ENCODE results near the gene DENND4C. TPM values are rescaled to one million over a fixed set of nuclear protein-coding genes. Genes with fewer than 3 reads are reported as not detected.
"Not testable (repeated sequence)": the region's sequence is repeated elsewhere in the genome, so short reads cannot be mapped to it uniquely, and the experiment has no call there.

DENND4C gene
- total RNA-seq, 4 donors from 2014 or later, result 101 to 143 (median 110) TPM

GRCh38 chr9:19385786-19386501 lies 155.5 kb downstream of the DENND4C start:
- Histone ChIP-seq H3K27me3 (no peaks in the 10 kb centered on the region), H3K4me3 (no peak overlapping the region), H3K9me3 (no peaks in the 10 kb centered on the region), H3K36me3 (no peaks in the 10 kb centered on the region), H3K27ac (no peak overlapping the region), H3K4me1 (no peaks in the 10 kb centered on the region)
- DNase-seq, result no peak
- 93% methylated on average over 6 of the region's 6 CpGs; no CpG with 5 or more reads in 1 of the 2 donors for WGBS, 2 donors (ENCODE audit: low coverage in 1 of 2)
- TF ChIP-seq EP300 (IDR thresholded peaks at IDR 0.05; ENCODE audit: low read depth) (no peak), POLR2A (IDR thresholded peaks at IDR 0.05) (no peak), CTCF (IDR thresholded peaks at IDR 0.05) (no peak), POLR2AphosphoS5 (IDR thresholded peaks at IDR 0.05) (no peak)
- in situ Hi-C loops (cut with MboI; ENCODE audit: low pct_ligation_motif_present in 1 of 4, low pct_unique_long_range_greater_than_20kb in 1 of 4, low sequenced_read_pairs in 3 of 4), result loop anchor here in 1 of 4 donors (25.0 kb wide), 1 partner anchor 199 kb away; no protein-coding TSS in a partner anchor
- intact Hi-C loops (cut with DNase I; ENCODE audit: low total_unique reads), result no loop called here

GRCh38 chr9:19386502-19387044 lies 156.1 kb downstream of the DENND4C start:
- no peak overlapping the region for H3K4me3 ChIP-seq
- H3K27me3 ChIP-seq, result no peaks in the 10 kb centered on the region
- no peaks in the 10 kb centered on the region for H3K9me3 ChIP-seq
- intact Hi-C loops (cut with DNase I; ENCODE audit: low total_unique reads), result no loop called here
- no peaks in the 10 kb centered on the region for H3K4me1 ChIP-seq
- H3K27ac ChIP-seq, result no peak overlapping the region
- 67 to 70% methylated on average over 2 of the region's 2 CpGs for WGBS, 2 donors (ENCODE audit: low coverage in 1 of 2)
- no peaks in the 10 kb centered on the region for H3K36me3 ChIP-seq
- TF ChIP-seq POLR2AphosphoS5 (IDR thresholded peaks at IDR 0.05), result no peak
- no peak for TF ChIP-seq POLR2A (IDR thresholded peaks at IDR 0.05)
- TF ChIP-seq CTCF (IDR thresholded peaks at IDR 0.05), result no peak
- TF ChIP-seq EP300 (IDR thresholded peaks at IDR 0.05; ENCODE audit: low read depth), result no peak
- in situ Hi-C loops (cut with MboI; ENCODE audit: low pct_ligation_motif_present in 1 of 4, low pct_unique_long_range_greater_than_20kb in 1 of 4, low sequenced_read_pairs in 3 of 4), result loop anchor here in 1 of 4 donors (25.0 kb wide), 1 partner anchor 199 kb away; no protein-coding TSS in a partner anchor
- no peak for DNase-seq

GRCh38 chr9:19387317-19387716 lies 156.8 kb downstream of the DENND4C start:
- in situ Hi-C loops (cut with MboI; ENCODE audit: low pct_ligation_motif_present in 1 of 4, low pct_unique_long_range_greater_than_20kb in 1 of 4, low sequenced_read_pairs in 3 of 4), result loop anchor here in 1 of 4 donors (25.0 kb wide), 1 partner anchor 200 kb away; no protein-coding TSS in a partner anchor
- Histone ChIP-seq H3K4me3 (no peak overlapping the region), H3K9me3 (no peaks in the 10 kb centered on the region), H3K36me3 (no peaks in the 10 kb centered on the region), H3K27me3 (no peaks in the 10 kb centered on the region), H3K4me1 (no peaks in the 10 kb centered on the region), H3K27ac (no peak overlapping the region)
- intact Hi-C loops (cut with DNase I; ENCODE audit: low total_unique reads), result no loop called here
- WGBS, 2 donors (ENCODE audit: low coverage in 1 of 2), result 71 to 76% methylated on average over 1 to 2 of the region's 2 CpGs
- TF ChIP-seq POLR2AphosphoS5 (IDR thresholded peaks at IDR 0.05), result no peak
- no peak for TF ChIP-seq EP300 (IDR thresholded peaks at IDR 0.05; ENCODE audit: low read depth)
- TF ChIP-seq POLR2A (IDR thresholded peaks at IDR 0.05), result no peak
- no peak for TF ChIP-seq CTCF (IDR thresholded peaks at IDR 0.05)
- DNase-seq, result no peak

GRCh38 chr9:19389539-19389938 lies 159.0 kb downstream of the DENND4C start:
- DNase-seq; H3K4me1 ChIP-seq; intact Hi-C loops (cut with DNase I; ENCODE audit: low total_unique reads); H3K27ac ChIP-seq; H3K9me3 ChIP-seq; H3K36me3 ChIP-seq; H3K4me3 ChIP-seq; H3K27me3 ChIP-seq: not testable (repeated sequence)
- 97% methylated on average over 4 of the region's 4 CpGs; no CpG with 5 or more reads in 1 of the 2 donors for WGBS, 2 donors (ENCODE audit: low coverage in 1 of 2)
- in situ Hi-C loops (cut with MboI; ENCODE audit: low pct_ligation_motif_present in 1 of 4, low pct_unique_long_range_greater_than_20kb in 1 of 4, low sequenced_read_pairs in 3 of 4), result loop anchor here in 1 of 4 donors (25.0 kb wide), 1 partner anchor 202 kb away; no protein-coding TSS in a partner anchor

Data from transverse colon (tissue), 4 donors.